GM12878 (cell line): ENCODE results near the gene REEP5. TPM values are rescaled to one million over a fixed set of nuclear protein-coding genes. Genes with fewer than 3 reads are reported as not detected.

ENCODE experiments used
- CBFB ChIP-seq: IDR thresholded peaks from 2 replicates; pipeline ENCODE4 v1.6.1; 2016; ENCODE audit warnings: antibody characterized with exemption, low read depth
- KDM1A ChIP-seq: fragments of 200-600 bp; sonication (generic); IDR thresholded peaks from 2 replicates; pipeline ENCODE4 v1.6.1; 2016; ENCODE audit warnings: borderline replicate concordance
- MYC ChIP-seq: IDR thresholded peaks from 2 replicates; pipeline ENCODE4 v1.6.1; 2011; ENCODE audit warnings: mild to moderate bottlenecking, low read length, moderate library complexity, inconsistent platforms; ENCODE audit not compliant: insufficient read depth, insufficient replicate concordance, insufficient read length, severe bottlenecking
- ZZZ3 ChIP-seq: IDR thresholded peaks from 2 replicates; pipeline ENCODE4 v1.6.1; 2011; ENCODE audit warnings: low read depth; ENCODE audit not compliant: control insufficient read depth, insufficient read length
- polyA plus RNA-seq, 11 experiments: library from polyadenylated mRNA; depleted of rRNA in 4 of 11; unstranded in 6 of 11; stranded (reverse) in 5 of 11; fragments of >200 nt; fragmentation: Nextera tagmentation in 4 of 11; fragmentation: Illumina TruSeq in 1 of 11; extraction: Ambion mirVana in 4 of 11; extraction: Trizol in 1 of 11; gene quantifications; 1 replicate in 1 of 11; 2 replicates in 10 of 11; pipeline versions ENCODE4 v1.2.1 to v1.2.3, GENCODE V29; 2011 to 2016; ENCODE audit warnings: inconsistent platforms in 2 of 11, missing spikeins in 2 of 11, low read depth in 1 of 11
- total RNA-seq, 4 experiments: library from RNA; depleted of rRNA in 3 of 4; stranded (reverse); fragments of >200 nt in 3 of 4; fragmentation: Illumina TruSeq in 1 of 4; extraction: Trizol in 1 of 4; gene quantifications; 2 replicates each; pipeline versions ENCODE4 v1.2.1 to v1.2.3, GENCODE V29; 2013 to 2021
- TF ChIP-seq, protein P1 (sequence below): IDR thresholded peaks from 2 replicates; pipeline ENCODE4 v1.6.1; 2012; ENCODE audit warnings: mild to moderate bottlenecking, low read depth, low read length
- TF ChIP-seq, protein P2 (sequence below): fragments of 450-650 bp; IDR thresholded peaks from 2 replicates; pipeline ENCODE4 v1.6.1; 2017; ENCODE audit warnings: low read depth, mild to moderate bottlenecking, moderate library complexity

The REEP5 gene
- total and polyA plus RNA-seq, 10 of the 15 experiments (the other 5 are each of a cell fraction or from before 2014, with no cell fraction given) = 30.5 to 211 (median 113) TPM

DNA sequence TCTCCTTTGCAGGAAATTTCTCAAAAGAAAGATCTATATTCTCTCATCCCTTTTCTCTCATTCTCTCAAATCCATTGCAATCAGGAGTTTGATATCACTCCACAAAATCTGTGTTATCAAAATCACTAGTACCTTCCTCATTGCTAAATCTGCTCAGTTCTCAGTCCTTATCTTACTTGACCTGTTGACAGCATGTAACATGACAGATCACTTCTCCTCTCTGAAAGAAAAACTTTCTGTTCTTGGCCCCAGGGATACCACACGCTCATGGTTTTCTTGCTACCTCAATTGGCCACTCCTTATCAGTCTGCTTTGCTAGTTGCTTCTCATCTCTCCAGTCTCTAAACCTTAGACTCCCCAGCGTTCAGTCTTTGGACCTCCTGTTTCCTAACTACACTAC lies 38.8 kb downstream of the REEP5 start (continued):
- TF ChIP-seq, protein P1, sequence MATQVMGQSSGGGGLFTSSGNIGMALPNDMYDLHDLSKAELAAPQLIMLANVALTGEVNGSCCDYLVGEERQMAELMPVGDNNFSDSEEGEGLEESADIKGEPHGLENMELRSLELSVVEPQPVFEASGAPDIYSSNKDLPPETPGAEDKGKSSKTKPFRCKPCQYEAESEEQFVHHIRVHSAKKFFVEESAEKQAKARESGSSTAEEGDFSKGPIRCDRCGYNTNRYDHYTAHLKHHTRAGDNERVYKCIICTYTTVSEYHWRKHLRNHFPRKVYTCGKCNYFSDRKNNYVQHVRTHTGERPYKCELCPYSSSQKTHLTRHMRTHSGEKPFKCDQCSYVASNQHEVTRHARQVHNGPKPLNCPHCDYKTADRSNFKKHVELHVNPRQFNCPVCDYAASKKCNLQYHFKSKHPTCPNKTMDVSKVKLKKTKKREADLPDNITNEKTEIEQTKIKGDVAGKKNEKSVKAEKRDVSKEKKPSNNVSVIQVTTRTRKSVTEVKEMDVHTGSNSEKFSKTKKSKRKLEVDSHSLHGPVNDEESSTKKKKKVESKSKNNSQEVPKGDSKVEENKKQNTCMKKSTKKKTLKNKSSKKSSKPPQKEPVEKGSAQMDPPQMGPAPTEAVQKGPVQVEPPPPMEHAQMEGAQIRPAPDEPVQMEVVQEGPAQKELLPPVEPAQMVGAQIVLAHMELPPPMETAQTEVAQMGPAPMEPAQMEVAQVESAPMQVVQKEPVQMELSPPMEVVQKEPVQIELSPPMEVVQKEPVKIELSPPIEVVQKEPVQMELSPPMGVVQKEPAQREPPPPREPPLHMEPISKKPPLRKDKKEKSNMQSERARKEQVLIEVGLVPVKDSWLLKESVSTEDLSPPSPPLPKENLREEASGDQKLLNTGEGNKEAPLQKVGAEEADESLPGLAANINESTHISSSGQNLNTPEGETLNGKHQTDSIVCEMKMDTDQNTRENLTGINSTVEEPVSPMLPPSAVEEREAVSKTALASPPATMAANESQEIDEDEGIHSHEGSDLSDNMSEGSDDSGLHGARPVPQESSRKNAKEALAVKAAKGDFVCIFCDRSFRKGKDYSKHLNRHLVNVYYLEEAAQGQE = no peak
- TF ChIP-seq KDM1A (no peak), MYC (no peak), ZZZ3 (no peak), CBFB (no peak)
- TF ChIP-seq, protein P2, sequence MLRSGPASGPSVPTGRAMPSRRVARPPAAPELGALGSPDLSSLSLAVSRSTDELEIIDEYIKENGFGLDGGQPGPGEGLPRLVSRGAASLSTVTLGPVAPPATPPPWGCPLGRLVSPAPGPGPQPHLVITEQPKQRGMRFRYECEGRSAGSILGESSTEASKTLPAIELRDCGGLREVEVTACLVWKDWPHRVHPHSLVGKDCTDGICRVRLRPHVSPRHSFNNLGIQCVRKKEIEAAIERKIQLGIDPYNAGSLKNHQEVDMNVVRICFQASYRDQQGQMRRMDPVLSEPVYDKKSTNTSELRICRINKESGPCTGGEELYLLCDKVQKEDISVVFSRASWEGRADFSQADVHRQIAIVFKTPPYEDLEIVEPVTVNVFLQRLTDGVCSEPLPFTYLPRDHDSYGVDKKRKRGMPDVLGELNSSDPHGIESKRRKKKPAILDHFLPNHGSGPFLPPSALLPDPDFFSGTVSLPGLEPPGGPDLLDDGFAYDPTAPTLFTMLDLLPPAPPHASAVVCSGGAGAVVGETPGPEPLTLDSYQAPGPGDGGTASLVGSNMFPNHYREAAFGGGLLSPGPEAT = no peak
